GM21717 (cell line): ENCODE results near the gene HOXC4.
"Not testable (repeated sequence)": the region's sequence is repeated elsewhere in the genome, so short reads cannot be mapped to it uniquely, and the experiment has no call there.

ENCODE experiments used
- ATAC-seq: cut with Tn5 transposase; IDR thresholded peaks from one replicate; pipeline ENCODE4 v1.9.1; 2021; ENCODE audit warnings: mild to moderate bottlenecking, moderate library complexity; ENCODE audit not compliant: unreplicated experiment

The HOXC4 gene

GRCh38 chr12:54039417-54040147, 14.1 kb upstream of the HOXC4 start:
- no peak for ATAC-seq

DNA sequence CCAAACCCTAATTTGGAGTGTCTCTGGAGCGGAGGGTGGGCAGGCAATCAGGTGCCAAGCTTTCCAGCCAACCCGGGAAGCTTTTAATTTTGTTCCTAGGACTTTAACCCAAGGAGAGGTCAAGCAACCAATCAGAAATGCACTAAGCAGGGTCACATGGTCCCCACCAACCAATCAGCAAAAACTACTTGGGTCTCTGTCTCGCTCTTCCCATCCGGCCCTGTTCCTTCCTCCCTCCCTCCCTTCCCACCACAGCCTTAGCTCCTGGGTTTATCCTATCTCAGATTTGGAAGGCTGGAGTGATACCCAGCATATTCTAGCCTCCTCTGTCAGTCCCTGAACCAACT, 13.5 kb upstream of the HOXC4 start:
- ATAC-seq = no peak

DNA sequence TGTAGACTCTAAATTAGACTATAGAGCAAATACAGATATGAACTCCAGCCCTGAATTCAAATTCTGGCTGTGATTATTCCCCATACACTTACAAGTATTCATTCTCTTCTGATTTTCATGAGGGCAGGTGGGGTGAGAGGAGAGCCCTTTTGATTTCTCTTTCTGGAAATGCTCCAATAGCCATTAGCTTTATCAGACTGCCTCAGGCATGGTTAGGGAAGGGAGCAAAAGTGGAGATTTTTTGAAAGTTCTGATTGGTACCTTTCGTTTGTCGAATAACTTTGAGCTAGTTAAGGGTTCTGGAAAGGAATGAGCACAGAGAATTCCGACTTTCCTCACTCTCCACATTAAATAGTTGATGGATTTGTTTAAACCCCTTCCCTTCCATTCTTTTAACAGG, 13.0 kb upstream of the HOXC4 start:
- no peak for ATAC-seq

GRCh38 chr12:54041097-54041690, 12.4 kb upstream of the HOXC4 start:
- ATAC-seq = no peak

GRCh38 chr12:54042033-54042432, 11.6 kb upstream of the HOXC4 start:
- ATAC-seq = not testable (repeated sequence)

DNA sequence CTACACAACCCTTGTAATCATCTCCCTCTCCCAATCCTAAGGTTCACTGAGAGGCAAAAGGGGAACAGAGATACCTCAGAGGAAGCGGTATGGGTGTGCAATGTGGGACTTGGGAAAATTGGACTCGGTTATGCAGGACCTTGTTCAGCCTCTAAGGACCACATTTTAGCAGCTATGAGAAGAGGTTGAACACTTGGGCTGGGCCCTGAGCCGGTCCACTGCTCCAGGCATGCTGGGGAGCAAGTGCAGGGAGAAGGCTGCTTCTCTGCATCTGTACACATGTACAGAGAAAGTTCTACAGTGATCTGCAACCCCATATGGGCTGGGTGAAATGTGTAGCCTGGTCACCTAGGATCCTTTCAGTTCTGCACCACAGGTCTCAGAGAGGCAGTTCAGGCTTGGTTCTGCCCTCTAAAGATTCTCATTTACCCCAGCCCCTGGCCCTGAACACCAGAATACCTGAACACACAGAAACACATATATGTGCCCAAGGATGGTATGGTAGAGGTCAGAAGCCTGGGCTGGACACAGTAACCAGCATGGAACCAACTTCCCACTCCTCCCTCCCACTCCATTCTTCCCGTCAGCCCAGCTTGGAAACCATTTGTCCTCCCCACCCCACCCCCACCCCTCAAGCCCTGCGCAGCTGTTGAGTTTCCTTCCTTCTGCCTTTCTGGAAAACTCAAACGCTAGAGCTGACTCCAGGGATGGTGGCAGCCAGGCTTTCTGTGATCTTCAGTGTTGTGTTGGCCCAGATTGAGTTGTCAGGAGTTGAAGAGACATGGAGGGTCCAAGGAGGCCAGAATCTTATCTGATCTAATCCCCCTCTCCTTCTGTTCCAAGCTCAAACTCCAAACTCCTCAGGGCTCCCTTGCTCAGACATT, 10.4 kb upstream of the HOXC4 start:
- ATAC-seq = no peak

DNA sequence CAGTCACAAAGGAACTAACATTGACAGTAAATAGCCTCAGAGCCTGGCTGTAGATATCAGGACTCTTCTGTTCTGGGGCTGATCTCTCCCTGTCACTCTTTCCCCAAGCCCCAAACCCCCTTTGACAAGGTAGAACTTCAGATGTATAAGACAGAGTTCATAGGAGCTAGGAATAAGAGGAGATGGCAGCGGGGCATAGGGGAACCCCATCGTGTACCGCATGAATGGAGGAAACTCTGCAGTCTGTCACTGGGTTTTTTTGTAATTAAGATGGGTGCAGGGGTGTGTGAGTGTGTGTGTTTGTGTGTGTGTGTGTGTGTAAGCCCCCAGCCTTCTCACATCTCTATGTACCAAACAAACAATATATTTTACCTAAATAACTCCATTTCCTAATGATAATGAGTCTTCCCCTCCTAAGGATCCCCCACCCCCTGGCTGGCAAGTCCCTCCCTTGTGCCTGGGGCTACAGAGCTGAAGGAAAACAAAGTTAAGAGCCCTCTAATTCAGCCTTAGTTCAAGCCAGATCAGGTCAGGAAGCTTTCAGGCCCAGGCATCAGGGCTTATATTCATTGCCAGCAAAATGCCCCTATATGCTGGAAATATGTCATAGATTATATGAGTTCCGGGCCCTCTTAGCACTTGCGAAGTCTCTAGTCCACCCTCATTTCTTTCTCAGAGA, 9.1 kb upstream of the HOXC4 start:
- no peak for ATAC-seq

GRCh38 chr12:54045401-54045800, 8.2 kb upstream of the HOXC4 start:
- no peak for ATAC-seq

GRCh38 chr12:54045868-54046521, 7.6 kb upstream of the HOXC4 start:
- no peak for ATAC-seq

GRCh38 chr12:54046809-54047159, 6.9 kb upstream of the HOXC4 start:
- ATAC-seq = no peak

DNA sequence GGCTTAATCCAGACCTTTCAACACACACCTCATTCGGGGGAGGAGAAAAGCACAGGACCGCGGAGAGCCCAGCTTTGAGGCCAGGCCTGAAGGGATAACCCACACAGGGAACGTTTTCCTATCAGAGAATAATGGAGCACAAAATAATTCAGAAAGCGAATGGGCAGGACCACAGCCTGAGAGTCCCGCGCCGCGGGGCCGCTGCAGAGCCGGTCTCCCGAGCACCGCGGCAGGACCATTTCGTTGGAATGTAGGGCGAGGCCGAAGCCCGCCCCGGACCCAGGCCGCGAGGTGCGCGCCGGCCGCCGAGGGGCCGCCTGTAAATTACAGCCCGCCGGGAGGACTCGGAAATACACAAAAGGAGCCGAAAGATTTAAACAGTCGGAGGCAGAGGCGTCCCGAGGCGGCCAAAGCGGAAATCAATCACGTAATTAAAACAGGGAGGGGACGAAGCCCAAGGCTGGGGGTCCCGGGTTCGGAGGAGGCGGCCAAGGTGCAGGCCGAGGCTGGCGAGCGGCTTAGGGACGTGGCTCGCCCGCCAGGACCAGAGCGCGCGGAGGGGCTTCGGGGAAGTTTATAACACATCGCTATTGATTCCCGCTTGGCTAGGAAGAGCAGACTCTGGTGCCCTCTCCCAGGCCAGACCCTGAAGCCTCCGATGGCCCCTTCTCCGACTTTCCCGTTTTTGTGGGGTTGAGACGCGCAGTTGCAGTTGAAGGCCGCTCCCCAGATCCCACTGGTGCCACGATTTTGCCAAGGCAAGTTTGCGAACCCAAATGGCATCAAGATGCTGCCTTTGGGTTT, 6.3 kb upstream of the HOXC4 start:
- ATAC-seq = no peak

GRCh38 chr12:54047964-54048303, 5.7 kb upstream of the HOXC4 start:
- ATAC-seq = no peak

DNA sequence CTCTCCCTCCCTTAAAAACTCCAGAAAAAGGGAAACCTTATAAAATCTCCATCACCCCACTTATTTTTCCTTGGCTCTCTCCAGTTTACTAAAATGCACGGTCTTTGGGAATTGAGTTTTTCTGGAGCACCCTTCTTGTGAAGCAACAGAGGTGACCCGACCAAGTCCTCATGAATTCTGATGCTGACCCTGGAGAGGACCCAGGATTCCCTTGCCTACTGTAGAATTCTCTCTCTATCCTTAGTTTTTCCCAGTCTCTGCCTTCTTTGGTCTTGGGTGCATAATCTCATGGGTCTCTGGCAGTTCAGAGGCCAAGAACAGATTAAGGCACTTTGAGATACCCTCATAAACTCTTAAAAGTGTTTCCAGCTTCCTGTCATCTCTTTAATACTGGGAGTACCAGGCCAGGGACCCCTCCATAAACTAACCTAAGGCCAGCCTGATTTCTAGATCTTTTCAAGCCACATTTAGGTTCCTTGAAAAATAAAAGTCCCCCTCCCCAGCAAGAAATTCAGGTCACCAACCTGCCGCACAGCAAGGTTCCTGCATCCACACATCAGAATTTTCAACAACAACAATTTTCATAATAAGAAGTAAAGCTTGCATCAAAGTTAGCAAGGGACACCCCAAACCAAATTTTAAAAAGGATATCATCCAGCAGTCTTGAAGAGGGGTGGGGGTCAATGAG, 5.1 kb upstream of the HOXC4 start:
- ATAC-seq = no peak

- ATAC-seq = no peak
Measured at GRCh38 chr12:54049108-54049507, 4.5 kb upstream of the HOXC4 start.

DNA sequence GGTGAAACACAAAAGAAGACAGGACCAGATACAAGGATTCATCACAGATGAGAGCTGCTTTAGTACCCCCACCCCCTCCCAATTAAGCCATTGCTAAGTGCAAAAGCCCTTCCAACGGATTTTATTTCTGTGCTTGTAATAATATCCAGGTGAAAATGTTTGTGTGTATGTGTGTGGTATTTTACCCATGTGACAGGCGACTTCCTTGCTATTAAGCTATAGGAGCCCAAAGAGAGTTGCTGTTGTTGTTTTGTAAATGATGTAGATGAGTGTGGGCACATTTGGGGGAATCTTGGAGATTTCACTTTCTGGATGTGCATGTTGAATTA, 3.2 kb upstream of the HOXC4 start:
- ATAC-seq = no peak

DNA sequence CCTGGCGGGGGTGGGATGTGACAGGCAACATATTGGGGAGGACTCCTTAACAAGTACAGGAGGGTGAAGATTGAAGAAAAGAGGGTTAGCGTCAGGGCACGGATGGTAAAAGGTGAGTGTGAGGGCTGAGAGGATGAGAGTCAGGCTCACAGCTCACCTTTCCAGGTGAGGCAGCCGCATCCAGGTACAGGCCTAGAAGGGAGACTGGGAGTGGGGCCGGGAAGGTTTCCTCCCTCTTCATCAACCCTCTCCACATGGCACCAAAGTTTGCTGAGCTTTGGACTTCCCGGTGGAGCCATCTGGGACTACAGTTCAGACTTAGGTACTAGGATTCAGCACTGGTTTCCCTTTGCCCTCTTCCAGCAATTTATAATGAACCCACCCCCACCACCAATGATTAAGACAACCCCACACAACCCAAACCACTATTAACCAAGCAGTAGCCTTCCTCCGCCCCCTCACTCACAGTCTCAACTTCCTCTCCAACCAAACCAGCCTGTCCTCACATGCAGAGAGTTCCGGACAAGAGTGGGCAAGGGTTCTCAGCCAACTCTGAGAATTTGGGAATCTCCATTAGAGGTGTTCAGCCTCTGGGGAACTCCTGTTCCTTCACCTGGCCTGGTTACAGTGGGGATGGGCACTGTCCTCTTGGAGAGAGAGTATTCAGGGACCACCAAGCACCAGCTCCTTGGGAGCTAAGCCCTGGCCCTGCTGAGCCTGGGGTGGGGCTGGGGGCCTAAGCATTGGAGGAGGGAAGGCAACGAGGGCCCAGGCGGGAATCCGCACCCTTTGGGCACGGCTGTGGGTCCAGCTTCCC, 2.4 kb upstream of the HOXC4 start:
- no peak for ATAC-seq

- ATAC-seq = no peak
Measured at GRCh38 chr12:54051874-54052437, 1.7 kb upstream of the HOXC4 start.

- ATAC-seq = no peak
Measured at GRCh38 chr12:54052438-54053002, 1.1 kb upstream of the HOXC4 start.
